ENCODE results near the gene CFAP58.

CFAP58 gene

GRCh38 chr10:104315486-104315921 is 38.1 kb upstream of the CFAP58 start:
- H3K4me1 ChIP-seq (ENCODE audit: control insufficient read depth in 1 of 2, insufficient read depth in 2 of 2, low read length in 2 of 2): peaks cover 25 to 35% of the 10 kb centered on the region in 2 donors

GRCh38 chr10:104316321-104317099 is 37.1 kb upstream of the CFAP58 start:
- Histone ChIP-seq H3K4me3 (ENCODE audit: low read depth in 1 of 2, low read length in 2 of 2) (no peak overlapping the region), H3K9me3 (ENCODE audit: control insufficient read depth in 1 of 2, low read length in 2 of 2) (no peaks in the 10 kb centered on the region), H3K27ac (ENCODE audit: low read length) (peak overlapping the region; percentile 65), H3K4me1 (ENCODE audit: control insufficient read depth in 1 of 2, insufficient read depth in 2 of 2, low read length in 2 of 2) (peaks cover 26 to 44% of the 10 kb centered on the region in 2 donors), H3K27me3 (ENCODE audit: low read depth, low read length) (no peaks in the 10 kb centered on the region), H3K36me3 (ENCODE audit: control insufficient read depth in 1 of 2, insufficient read depth in 2 of 2, low read length in 2 of 2) (peaks cover 33 to 34% of the 10 kb centered on the region in 2 donors)

More at GRCh38 chr10:104315486-104315921, 38.1 kb upstream of the CFAP58 start:
- Histone ChIP-seq H3K9me3 (ENCODE audit: control insufficient read depth in 1 of 2, low read length in 2 of 2) (no peaks in the 10 kb centered on the region), H3K4me3 (ENCODE audit: low read depth in 1 of 2, low read length in 2 of 2) (no peak overlapping the region), H3K36me3 (ENCODE audit: control insufficient read depth in 1 of 2, insufficient read depth in 2 of 2, low read length in 2 of 2) (peaks cover 33 to 43% of the 10 kb centered on the region in 2 donors), H3K27ac (ENCODE audit: low read length) (no peak overlapping the region), H3K27me3 (ENCODE audit: low read depth, low read length) (no peaks in the 10 kb centered on the region)

DNA sequence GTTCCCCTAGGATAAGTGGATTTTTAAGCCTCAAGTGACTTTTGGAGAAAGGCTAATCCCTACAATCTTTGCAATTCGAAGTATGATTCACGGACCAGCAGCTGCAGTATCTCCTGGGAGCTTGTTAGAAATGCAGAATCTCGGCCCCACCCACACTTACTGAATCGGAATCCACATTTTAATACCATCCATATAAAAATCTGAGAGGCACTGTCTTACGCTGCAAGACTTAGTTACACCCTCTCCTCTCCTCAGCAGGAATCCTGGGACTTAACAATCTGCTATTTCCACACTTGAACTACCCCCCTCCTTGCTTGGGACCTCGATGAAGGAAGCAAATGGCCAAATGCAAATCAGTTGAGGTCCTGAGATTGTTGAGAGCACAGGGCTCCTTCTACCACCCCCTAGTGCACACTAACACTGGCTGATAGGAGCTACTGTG is 36.3 kb upstream of the CFAP58 start:
- Histone ChIP-seq H3K27me3 (ENCODE audit: low read depth, low read length) (no peaks in the 10 kb centered on the region), H3K9me3 (ENCODE audit: control insufficient read depth in 1 of 2, low read length in 2 of 2) (no peaks in the 10 kb centered on the region), H3K27ac (ENCODE audit: low read length) (no peak overlapping the region), H3K36me3 (ENCODE audit: control insufficient read depth in 1 of 2, insufficient read depth in 2 of 2, low read length in 2 of 2) (peaks cover 28 to 33% of the 10 kb centered on the region in 2 donors), H3K4me3 (ENCODE audit: low read depth in 1 of 2, low read length in 2 of 2) (no peak overlapping the region), H3K4me1 (ENCODE audit: control insufficient read depth in 1 of 2, insufficient read depth in 2 of 2, low read length in 2 of 2) (peaks cover 34 to 51% of the 10 kb centered on the region in 2 donors)

DNA sequence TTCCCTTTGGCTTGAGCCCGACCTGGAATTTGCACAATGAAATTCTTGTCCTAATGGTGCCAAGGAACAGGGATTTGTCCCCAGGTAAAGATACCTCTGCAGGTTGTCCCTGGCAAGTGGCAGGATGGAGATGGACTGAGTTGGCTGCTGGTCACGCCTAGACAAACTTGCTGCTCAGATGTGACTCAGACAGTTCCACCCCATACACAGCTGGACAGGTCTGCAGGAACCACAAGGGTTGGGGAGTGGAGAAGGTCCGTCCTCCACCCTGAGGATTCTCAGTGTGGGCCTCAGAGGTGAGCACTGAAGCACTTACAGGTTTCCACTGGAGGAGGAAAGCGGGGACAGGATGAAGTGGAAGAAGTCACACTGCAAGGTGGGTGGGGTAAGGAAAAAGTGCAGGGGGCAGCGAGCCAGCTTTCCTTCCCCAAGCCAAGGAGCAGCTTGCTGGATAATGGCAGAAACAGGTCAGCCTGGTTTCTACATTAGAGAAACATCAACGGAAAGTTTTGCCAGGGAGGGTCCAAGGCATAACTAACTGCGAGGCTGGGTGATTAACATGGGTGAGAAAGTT is 35.8 kb upstream of the CFAP58 start:
- H3K4me3 ChIP-seq (ENCODE audit: low read depth in 1 of 2, low read length in 2 of 2): no peak overlapping the region
- H3K36me3 ChIP-seq (ENCODE audit: control insufficient read depth in 1 of 2, insufficient read depth in 2 of 2, low read length in 2 of 2): peaks cover 24 to 30% of the 10 kb centered on the region in 2 donors
- H3K27ac ChIP-seq (ENCODE audit: low read length): no peak overlapping the region

GRCh38 chr10:104318326-104318725 is 35.3 kb upstream of the CFAP58 start:
- H3K36me3 ChIP-seq (ENCODE audit: control insufficient read depth in 1 of 2, insufficient read depth in 2 of 2, low read length in 2 of 2): peaks cover 19 to 25% of the 10 kb centered on the region in 2 donors
- H3K9me3 ChIP-seq (ENCODE audit: control insufficient read depth in 1 of 2, low read length in 2 of 2): no peaks in the 10 kb centered on the region
- no peak overlapping the region for H3K4me3 ChIP-seq (ENCODE audit: low read depth in 1 of 2, low read length in 2 of 2)
- H3K27me3 ChIP-seq (ENCODE audit: low read depth, low read length): no peaks in the 10 kb centered on the region
- H3K27ac ChIP-seq (ENCODE audit: low read length): no peak overlapping the region
- H3K4me1 ChIP-seq (ENCODE audit: control insufficient read depth in 1 of 2, insufficient read depth in 2 of 2, low read length in 2 of 2): peaks cover 42 to 62% of the 10 kb centered on the region in 2 donors

More for the DNA sequence above, 35.8 kb upstream of the CFAP58 start:
- H3K27me3 ChIP-seq (ENCODE audit: low read depth, low read length): no peaks in the 10 kb centered on the region
- no peaks in the 10 kb centered on the region for H3K9me3 ChIP-seq (ENCODE audit: control insufficient read depth in 1 of 2, low read length in 2 of 2)
- H3K4me1 ChIP-seq (ENCODE audit: control insufficient read depth in 1 of 2, insufficient read depth in 2 of 2, low read length in 2 of 2): peaks cover 39 to 57% of the 10 kb centered on the region in 2 donors

DNA sequence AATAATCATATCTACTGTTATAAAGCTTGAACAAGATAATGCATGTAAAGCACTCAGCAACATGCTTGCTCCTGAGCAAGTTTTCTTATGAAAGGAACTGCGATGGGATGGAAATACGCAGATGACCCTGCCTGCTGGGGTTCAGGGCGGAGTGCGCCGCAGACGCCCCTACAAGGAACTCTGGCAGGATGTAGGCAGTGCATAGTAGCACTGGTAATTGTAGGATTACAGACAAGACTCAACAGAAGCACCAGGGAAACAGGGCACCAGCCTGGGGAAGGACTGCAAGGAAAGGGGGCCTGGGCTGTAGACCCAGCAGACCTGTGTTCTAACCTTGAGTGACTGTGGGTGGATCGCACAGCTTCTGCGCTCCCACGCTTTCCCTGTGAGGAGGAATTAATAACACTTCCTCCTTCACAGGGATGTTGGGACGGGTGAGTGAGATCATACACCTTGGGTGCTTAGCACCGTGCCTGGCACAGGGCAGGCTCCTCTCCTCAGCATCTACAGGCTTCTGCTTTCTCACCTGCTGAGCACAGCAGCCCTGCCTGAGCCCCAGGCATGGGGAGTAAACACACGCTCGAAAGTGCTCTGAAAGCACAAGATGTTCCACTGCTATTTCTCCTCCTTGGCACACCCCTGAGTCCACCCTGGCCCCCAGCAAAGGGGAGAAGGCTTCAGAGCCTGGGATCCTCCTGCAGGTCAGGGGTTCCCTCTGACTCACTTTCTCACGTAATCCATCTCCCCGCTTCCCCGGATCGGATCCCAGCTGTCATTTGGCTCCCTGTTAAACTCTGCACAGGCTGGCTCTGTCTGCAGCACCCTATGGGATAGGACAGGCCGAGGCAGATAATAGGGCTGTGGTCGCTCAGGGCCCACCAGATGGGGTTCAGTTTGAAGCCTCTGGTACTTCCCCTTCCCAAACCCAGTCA is 34.6 kb upstream of the CFAP58 start:
- Histone ChIP-seq H3K27me3 (ENCODE audit: low read depth, low read length) (no peaks in the 10 kb centered on the region), H3K4me1 (ENCODE audit: control insufficient read depth in 1 of 2, insufficient read depth in 2 of 2, low read length in 2 of 2) (peaks cover 49 to 69% of the 10 kb centered on the region in 2 donors), H3K36me3 (ENCODE audit: control insufficient read depth in 1 of 2, insufficient read depth in 2 of 2, low read length in 2 of 2) (peaks cover 11 to 17% of the 10 kb centered on the region in 2 donors), H3K9me3 (ENCODE audit: control insufficient read depth in 1 of 2, low read length in 2 of 2) (no peaks in the 10 kb centered on the region), H3K4me3 (ENCODE audit: low read depth in 1 of 2, low read length in 2 of 2) (no peak overlapping the region), H3K27ac (ENCODE audit: low read length) (no peak overlapping the region)

GRCh38 chr10:104321226-104321625 is 32.4 kb upstream of the CFAP58 start:
- H3K4me1 ChIP-seq (ENCODE audit: control insufficient read depth in 1 of 2, insufficient read depth in 2 of 2, low read length in 2 of 2): peaks cover 60 to 88% of the 10 kb centered on the region in 2 donors
- H3K4me3 ChIP-seq (ENCODE audit: low read depth in 1 of 2, low read length in 2 of 2): no peak overlapping the region
- H3K36me3 ChIP-seq (ENCODE audit: control insufficient read depth in 1 of 2, insufficient read depth in 2 of 2, low read length in 2 of 2): no peaks in the 10 kb centered on the region
- no peaks in the 10 kb centered on the region for H3K9me3 ChIP-seq (ENCODE audit: control insufficient read depth in 1 of 2, low read length in 2 of 2)
- peak overlapping the region; percentile 40 for H3K27ac ChIP-seq (ENCODE audit: low read length)
- no peaks in the 10 kb centered on the region for H3K27me3 ChIP-seq (ENCODE audit: low read depth, low read length)

- no peak overlapping the region for H3K4me3 ChIP-seq (ENCODE audit: low read depth in 1 of 2, low read length in 2 of 2)
- H3K27ac ChIP-seq (ENCODE audit: low read length): peak overlapping the region; percentile 40
- H3K9me3 ChIP-seq (ENCODE audit: control insufficient read depth in 1 of 2, low read length in 2 of 2): no peaks in the 10 kb centered on the region
- no peaks in the 10 kb centered on the region for H3K27me3 ChIP-seq (ENCODE audit: low read depth, low read length)
- no peaks in the 10 kb centered on the region for H3K36me3 ChIP-seq (ENCODE audit: control insufficient read depth in 1 of 2, insufficient read depth in 2 of 2, low read length in 2 of 2)
- H3K4me1 ChIP-seq (ENCODE audit: control insufficient read depth in 1 of 2, insufficient read depth in 2 of 2, low read length in 2 of 2): peaks cover 57 to 85% of the 10 kb centered on the region in 2 donors
Observed at GRCh38 chr10:104321725-104322415, 31.8 kb upstream of the CFAP58 start.

DNA sequence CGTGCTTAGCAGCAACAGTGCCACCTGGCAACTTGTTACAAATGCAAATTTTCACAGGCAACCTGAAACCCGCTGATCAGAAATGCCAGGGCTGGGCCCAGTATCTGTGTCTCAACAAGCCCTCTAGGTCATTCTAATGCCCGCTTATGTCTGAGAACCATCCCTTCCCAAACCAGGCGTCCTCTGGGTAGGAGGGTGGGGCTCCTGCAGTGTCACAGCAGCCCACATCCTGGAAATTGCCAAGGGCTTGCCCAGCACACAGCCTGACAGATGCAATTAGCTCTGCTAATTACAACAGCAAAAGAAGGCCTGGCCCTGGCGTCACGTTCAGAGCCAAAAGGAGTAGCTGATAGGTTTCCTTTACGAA is 31.2 kb upstream of the CFAP58 start:
- peak overlapping the region; percentile 40 for H3K27ac ChIP-seq (ENCODE audit: low read length)
- H3K36me3 ChIP-seq (ENCODE audit: control insufficient read depth in 1 of 2, insufficient read depth in 2 of 2, low read length in 2 of 2): no peaks in the 10 kb centered on the region
- no peak overlapping the region for H3K4me3 ChIP-seq (ENCODE audit: low read depth in 1 of 2, low read length in 2 of 2)
- no peaks in the 10 kb centered on the region for H3K9me3 ChIP-seq (ENCODE audit: control insufficient read depth in 1 of 2, low read length in 2 of 2)
- no peaks in the 10 kb centered on the region for H3K27me3 ChIP-seq (ENCODE audit: low read depth, low read length)
- peaks cover 58 to 85% of the 10 kb centered on the region in 2 donors for H3K4me1 ChIP-seq (ENCODE audit: control insufficient read depth in 1 of 2, insufficient read depth in 2 of 2, low read length in 2 of 2)

- Histone ChIP-seq H3K9me3 (ENCODE audit: control insufficient read depth in 1 of 2, low read length in 2 of 2) (no peaks in the 10 kb centered on the region), H3K4me3 (ENCODE audit: low read depth in 1 of 2, low read length in 2 of 2) (no peak overlapping the region), H3K27me3 (ENCODE audit: low read depth, low read length) (no peaks in the 10 kb centered on the region), H3K36me3 (ENCODE audit: control insufficient read depth in 1 of 2, insufficient read depth in 2 of 2, low read length in 2 of 2) (no peaks in the 10 kb centered on the region), H3K4me1 (ENCODE audit: control insufficient read depth in 1 of 2, insufficient read depth in 2 of 2, low read length in 2 of 2) (peaks cover 61 to 85% of the 10 kb centered on the region in 2 donors), H3K27ac (ENCODE audit: low read length) (peak overlapping the region; percentile 40)
Observed at GRCh38 chr10:104323085-104323484, 30.5 kb upstream of the CFAP58 start.

Measured in muscle layer of duodenum (tissue), 2 donors.